ENCODE measurements around the gene MEGF11.
A peak's percentile ranks its signal among the peaks of the same experiment; 100 is the strongest.

MEGF11 gene

DNA sequence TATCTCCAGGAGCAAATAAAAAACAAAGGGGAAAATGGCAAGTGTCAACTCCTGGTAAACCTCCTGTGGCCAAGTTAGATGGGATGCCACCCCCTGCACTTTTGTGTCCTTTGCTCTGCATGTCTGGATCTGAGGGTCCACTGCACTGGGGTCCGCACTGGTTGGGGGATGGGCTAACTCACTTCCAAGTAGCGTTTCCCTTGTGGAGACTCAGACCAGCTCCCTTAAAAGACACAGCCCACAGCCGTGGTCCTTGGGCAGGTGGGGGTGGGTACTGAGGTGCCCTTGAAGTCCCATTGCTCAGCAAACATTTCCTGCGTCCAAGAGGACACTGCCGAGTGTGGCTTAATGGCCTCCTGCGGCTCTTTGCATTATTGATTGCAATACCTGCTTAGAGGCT lies 188.2 kb downstream of the MEGF11 start:
- DNase-seq (ENCODE audit: low read depth, low spot score) = no peak

DNA sequence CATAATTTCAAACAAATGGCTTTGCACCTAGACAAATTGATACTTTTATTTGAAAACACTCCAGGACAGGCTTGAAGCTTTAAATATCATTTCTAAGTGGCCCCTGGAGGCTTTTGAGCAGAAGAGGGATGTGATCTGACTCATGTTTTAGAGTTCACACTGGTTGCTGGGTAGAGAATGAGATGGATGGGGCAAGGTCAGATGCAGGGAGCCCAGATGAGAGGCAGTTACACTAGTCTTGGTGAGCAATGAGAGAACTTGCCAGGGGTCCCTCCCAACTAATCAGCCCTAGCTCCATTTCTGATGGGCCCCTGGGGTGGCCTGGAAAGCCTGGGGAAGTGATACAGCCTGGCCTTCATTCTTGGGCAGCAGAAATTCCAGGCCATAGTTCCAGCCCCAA lies 190.4 kb downstream of the MEGF11 start:
- no peak for DNase-seq (ENCODE audit: low read depth, low spot score)

DNA sequence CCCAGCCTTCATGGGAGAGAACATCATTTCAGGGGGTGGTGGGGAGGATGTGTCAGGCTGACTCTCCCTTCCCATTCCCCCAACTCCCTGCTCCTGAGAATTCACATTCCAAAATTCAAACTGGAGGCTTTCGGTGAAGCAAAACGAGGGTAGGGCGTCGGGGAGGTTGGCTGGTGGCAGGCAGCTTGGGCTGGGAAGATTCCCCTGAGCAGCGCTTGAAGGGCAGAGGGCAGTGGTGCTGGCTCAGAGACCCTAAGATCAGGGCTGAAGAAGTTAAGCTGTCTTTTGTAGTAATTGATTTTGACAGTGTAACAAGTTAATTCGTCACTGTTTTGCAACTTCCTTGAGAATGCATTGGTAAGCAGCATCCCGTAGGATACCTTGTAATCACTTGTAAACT lies 196.5 kb downstream of the MEGF11 start:
- no peak for DNase-seq (ENCODE audit: low read depth, low spot score)

DNA sequence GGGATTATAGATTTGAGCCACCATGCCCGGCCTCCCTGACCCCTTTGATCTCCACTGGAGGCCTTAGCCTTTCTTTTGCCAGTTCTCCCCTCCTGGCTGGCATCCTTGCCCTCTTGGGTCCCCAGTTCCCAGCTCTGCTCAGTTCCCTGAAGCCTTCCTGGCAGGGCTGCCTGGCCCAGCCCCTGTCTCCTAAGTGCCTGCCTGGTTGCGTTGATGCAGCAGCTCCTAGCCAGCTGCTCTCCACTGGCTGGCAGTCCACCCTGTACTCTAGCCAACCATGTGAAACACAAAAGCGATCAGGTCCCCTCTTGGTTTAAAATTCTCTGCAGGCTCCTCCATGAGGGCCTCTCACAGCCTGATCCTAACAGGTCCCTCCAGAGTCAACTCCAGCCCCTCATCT lies 199.6 kb downstream of the MEGF11 start:
- no peak for DNase-seq (ENCODE audit: low read depth, low spot score)

DNA sequence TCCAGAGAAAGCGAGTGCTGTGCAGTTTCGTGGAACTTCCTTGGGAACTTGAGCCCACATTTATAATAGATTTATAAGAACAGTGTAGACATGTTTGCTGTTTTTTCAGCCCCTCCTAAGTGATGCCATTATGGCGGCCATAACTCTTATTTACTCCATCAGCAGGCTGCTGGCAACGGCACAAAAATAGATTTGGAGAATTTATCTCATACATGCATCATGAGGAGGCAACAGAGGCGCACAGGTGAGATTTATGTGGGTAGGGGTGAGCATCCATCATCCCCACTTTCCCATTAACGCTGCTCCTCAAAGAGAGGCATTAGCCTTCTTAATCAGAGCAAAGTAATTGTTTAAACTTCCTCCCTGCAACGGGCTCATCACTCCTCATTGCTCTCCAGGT lies 201.7 kb downstream of the MEGF11 start:
- DNase-seq (ENCODE audit: low read depth, low spot score) = no peak

DNA sequence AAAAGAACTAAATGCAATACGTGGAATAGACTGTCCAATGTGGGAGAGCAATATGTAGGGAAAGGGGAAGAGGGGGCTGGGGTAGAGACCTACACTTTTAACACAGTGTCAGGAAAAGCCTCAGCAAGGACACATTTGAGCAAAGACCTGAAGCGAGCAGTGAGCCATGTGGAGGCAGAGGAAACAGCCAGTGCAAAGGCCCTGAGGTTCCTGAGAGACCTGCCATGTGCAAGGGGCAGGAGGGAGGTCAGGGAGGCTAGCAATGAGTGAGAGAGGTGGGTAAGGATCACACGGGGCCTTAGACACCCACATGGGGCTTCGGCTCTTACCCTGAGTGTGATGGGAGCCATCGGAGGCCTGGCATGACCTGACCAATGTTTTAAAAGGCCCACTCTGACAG lies 203.3 kb downstream of the MEGF11 start:
- no peak for DNase-seq (ENCODE audit: low read depth, low spot score)

DNA sequence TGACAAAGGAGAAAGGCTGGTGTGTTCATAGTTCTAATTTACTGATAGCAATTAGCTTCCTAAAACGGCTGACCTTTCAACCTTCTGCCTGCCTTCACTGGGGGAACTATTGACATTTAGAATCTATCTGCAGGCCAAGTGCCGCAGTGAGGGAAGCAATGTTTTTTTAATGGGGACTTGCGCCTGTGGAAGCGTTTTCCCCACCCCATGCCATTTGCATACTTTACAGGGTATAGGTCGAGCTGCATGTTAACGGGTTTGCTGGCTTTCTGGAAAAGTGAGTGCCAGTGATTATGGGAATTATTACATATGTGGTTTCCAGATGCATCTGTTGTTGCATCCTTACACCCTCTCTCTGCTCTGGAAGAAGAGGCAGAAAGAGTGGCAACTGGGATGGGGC lies 204.2 kb downstream of the MEGF11 start:
- no peak for DNase-seq (ENCODE audit: low read depth, low spot score)

DNA sequence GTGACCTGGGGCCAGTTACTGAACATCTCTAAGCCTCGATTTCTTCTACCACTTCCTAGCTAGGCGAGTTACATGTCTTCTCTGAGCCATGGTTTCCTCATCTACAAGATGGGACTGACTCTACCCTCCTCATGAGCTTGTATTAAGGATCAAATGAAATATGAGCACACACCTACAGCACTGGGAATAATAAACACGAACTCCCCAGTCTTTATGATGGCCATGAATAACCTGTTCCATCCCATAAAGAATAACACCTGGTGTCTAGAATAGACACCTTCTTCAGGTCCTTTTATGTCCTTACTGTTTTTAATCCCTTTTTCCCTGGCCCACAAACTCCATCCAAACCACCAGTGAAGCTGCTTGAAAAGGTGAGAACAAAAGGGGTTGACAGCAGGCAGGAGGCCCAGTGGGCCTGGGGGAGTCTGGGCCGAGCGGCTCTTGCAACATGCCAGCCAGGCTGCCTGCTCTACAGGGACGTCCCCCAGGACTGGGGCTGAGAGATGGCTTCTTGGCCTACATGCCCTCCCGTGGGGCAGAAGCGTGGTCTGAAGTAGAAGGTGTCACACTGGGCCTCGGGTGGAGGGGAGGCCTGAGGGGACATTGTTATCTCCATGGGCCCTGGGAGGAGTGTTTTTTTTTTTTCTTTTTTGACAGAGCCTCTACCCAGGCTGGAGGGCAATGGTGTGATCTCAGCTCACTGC lies 206.1 kb downstream of the MEGF11 start:
- DNase-seq (ENCODE audit: low read depth, low spot score) = no peak

DNA sequence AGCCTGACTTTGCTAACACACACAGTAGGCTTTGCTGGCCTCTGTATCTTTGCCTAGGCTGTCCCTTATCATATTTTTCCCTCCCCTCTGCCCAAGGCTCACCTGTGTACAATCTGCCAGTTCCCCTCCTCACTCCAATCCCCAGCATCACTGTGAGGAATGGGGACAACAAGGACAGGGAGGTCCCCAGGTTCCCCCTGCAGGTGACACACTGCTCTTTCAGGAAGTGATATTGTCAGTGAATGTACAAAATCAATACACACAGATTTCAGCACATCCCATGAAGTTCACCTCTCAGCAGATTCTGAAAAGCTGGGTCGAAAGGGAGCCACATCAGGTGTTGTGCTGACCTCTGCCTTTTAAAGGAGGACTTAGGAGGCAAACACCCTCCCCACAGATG lies 206.8 kb downstream of the MEGF11 start:
- no peak for DNase-seq (ENCODE audit: low read depth, low spot score)

DNA sequence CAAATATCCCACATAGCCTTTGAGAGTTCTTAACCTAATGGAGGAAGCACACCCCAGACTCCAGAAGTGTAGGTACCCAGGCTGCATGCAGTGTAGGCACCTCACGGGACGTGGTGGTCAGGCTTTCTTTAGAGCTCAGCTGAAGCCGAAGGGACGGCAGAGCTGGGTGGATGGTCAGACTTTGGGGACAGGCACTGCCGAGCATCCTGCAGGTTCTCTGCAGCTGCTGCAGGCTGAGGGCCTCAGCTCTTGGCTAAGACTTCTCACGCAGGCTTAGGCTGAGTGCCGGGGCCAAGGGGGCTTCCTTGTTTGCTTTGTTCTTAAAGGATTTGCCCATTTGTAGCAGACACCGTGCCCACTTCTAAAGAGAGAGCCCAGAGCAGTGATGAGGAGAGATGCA lies 207.2 kb downstream of the MEGF11 start:
- DNase-seq (ENCODE audit: low read depth, low spot score) = no peak

DNA sequence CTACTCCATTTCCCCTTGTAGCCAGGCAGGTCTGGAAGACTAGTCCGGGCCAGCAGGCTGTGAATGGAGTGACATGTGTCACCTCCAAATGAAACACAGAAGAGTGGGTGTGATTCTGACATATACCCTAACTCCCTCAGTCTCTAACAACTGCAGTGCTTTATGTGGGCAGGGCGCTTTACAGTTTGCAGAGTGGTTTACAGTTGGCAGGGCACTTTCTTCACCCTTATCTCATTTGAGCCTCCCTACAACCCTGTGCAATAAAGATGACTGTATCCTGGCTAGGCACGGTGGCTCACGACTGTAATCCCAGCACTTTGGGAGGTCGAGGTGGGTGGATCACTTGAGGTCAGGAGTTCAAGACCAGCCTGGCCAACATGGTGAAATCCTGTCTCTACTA lies 208.0 kb downstream of the MEGF11 start:
- no peak for DNase-seq (ENCODE audit: low read depth, low spot score)

DNA sequence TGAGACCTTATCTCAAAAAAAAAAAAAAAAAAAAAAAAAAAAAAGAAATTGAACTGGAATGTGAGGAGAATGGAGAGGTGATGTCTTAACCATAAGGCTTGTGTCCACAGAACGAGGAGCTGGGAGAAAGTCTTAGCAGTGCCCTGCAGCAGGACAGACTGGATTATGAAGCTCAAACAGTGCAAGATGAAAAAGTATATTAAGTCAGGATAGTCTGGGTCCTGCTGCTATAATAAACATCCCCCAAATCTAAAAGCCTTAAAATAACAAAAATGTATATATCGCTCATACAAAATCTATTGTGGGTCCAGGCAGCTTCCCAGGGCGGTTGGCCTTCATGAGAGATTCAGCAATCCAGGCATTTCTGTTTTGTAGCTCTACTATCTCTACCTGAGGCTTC lies 208.7 kb downstream of the MEGF11 start:
- DNase-seq (ENCODE audit: low read depth, low spot score) = no peak

DNA sequence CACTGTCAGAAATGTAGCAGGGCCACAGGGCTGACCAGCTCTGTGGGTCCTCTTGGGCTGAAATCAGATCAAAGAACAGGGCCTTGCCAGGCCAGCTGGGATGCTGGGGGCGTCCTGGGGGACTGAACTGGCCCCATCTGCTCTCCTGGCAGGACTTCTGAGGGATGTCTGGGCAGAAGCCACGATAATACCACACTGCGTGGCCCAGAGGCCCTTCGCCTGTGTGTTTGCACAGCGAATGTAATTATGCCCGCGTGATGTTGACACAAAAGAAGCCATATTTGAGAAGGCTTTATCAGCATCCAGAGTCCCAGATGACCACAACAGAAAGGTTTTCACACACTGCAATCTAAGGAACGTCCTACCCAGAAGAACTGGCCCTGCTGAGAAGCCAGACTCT lies 210.3 kb downstream of the MEGF11 start:
- DNase-seq (ENCODE audit: low read depth, low spot score) = no peak

DNA sequence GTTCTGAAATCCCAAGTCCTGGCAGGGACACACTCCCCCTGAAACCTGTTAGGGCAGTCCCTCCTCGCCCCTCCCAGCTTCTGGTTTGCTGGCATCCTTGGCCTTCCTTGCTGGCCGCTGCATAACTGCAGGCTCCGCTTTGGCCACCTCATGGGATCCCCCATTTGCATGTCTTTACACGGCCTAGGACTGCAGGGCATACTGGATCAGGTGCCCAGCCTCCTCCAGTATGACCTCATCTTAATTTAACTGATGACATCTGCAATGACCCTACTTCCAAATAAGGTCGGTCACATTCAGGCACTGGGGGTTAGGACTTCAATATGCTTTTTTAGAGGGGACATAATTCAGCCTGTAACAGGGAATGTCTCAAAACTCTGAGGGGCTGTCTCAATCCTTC lies 210.9 kb downstream of the MEGF11 start:
- DNase-seq (ENCODE audit: low read depth, low spot score) = peak; percentile 78

DNA sequence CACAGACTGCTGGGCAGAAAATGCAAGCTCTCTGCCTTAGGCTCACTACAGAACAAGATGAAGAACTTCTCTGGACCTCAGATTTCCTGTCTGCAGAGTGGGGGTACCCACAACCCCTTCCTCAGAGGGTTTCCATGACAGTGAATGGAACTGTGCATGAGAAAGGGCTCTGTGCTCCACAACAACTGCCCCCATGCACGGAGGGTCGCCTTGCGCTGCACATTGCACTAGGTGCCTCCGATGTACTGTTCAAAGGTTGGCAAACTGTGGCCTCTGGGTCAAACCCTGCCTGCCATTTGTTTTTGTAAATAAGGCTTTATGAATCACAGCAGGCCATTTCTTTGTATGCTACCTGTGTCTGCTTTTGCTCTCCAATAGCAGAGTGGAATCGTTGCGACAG lies 212.3 kb downstream of the MEGF11 start:
- no peak for DNase-seq (ENCODE audit: low read depth, low spot score)

DNA sequence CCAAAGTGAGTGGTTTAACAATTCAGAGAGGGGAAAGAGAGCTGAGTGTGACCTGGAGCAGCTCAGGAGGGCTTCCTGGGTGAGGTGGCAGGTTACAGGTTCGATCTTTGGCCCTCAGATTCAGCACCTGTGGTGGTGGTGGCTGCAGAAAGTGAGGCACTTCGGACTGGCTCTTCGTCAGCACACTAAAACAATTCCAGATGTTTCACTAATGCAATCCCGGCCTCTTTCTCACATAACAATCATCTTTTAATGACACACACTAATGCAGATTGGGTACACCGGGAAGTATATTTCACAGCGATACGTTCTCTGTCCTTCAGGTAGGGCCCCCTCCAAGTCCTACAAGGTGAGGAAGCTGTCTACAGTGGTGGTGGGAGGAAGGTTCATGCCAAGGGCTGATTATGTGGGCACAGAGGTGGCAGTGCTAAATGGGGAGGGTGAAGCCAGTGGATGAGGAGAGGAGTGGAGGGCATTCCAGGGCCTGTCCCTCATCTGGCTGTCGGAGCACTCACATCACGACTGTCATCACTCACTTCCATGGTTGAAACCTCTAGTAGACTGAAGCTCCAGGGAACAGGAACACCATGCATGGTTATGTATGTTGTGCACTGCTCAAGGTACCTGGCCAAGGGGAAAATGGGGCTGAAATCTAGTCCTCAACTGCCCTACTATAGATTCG lies 213.2 kb downstream of the MEGF11 start:
- DNase-seq (ENCODE audit: low read depth, low spot score) = no peak

DNA sequence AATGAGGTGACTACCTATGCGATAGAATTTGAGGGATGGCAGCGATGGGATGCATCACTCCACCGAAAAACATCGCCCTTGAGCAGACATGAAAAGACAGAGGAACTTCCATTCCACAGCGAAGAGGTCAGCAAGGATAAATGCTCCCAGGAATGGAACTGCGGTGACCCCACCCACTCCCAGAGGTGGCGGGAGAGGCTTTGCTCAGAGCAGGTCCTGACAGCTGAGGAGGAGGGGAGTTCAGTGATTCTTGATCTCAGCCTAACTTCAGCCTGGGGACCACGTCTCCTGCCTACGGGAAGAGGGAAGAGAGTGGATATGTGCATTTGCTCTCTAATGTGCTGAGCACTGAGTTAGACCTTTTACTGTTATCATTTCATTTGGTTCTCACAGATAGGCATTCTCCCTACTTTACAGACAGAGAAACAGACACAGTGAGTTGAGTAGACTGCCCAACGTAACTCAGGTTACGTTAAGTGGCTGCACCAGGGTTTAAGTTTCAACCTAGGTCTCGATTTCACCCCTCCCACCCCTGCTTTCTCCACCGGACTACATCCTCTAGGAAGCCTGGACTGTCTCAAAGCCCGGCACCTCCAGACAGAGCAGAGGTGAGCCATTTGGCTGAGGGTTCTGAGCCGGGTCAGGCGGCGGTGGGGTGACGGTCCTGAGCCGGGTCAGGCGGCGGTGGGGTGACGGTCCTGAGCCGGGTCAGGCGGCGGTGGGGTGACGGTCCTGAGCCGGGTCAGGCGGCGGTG lies 214.3 kb downstream of the MEGF11 start:
- DNase-seq (ENCODE audit: low read depth, low spot score) = no peak

DNA sequence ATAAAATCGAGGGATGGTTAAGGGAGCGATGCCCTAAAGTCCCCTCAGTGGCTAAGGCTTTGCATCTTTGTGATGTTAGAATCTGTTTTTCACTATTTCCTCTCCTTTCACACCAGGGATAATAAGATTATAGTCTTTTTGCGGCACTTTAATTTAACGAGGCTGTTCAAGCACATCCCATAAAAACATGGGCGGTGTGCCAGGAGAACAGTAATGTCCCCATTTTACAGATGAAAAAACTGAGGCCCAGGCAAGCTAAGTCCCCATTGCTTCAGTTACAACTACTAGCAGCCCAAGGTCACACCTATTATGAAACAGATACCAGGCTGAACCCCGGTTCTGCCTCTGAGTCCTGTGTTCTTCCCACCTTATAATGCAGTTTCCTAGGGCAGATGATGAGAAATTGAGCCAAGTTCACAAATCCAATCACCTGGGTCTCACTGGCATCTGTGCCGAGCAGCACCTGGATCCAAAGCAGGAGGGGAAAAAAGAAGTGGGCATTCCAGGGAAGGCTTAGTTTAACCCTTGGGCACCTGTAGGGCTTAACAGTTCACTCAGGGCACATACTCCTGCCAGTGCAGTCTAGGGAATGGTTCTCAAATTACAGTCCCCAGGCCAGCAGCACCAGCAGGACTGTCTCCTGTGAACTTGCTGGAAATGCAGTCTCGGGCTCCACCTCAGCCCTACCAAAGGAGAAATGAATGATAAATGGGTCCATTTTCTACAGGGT lies 215.0 kb downstream of the MEGF11 start:
- no peak for DNase-seq (ENCODE audit: low read depth, low spot score)

DNA sequence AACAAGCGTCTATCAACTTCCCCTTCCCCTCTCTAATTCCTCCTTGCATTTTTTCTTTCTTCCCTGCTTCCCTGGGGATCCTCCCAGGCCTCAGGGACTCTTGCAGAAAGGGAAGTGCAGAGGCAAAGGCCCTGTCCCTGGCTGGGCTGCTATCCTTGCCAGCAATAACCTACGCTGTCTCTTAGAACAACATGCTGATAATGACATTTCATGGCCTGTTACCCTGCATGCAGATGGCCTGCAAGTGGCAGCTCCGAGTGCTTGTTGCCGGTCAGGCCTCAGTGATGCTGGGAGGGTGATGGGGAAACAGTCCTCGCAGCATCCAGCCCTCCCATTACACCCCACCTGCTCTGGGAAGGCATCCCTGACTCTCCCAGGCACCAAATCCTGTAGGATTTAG lies 216.7 kb downstream of the MEGF11 start:
- no peak for DNase-seq (ENCODE audit: low read depth, low spot score)

DNA sequence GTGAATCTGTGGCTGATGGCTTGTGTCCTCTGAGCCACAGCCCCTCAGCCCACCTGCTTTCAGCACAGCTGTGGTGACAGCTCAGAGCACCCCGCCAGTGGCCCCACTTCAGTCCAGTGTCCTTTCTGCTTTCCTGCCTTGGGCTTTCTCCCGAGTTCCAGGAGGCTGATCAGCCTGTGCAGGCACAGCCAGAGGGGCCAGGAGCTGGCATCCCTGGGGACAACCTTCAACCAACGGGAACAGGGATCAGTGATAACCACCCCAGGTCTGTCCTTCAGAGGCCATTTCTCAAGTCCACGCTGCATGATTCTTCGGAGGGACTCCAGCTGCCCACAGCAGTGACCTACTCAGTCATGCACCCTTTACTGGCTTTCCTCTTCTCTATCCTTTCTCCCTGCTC lies 217.6 kb downstream of the MEGF11 start:
- no peak for DNase-seq (ENCODE audit: low read depth, low spot score)

DNA sequence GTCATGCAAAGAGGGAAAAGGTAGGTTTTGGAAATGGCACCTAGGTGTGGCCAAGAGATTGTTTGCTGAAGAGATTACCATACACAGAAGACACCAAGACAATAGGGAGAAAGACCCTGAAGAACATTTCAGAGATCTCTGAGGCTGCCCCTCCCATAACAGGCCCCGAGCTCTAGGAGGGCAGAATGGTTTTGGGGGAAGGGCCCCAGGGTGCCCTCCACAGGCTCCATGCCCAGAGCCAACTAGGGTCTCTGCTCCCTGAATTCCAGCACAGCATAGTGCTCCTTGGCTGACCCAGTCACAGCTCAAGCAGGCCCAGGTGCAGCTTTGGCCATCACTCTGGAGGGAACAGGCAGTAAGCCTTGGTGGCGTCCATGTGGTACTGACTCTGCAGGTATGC lies 220.4 kb downstream of the MEGF11 start:
- no peak for DNase-seq (ENCODE audit: low read depth, low spot score)

DNA sequence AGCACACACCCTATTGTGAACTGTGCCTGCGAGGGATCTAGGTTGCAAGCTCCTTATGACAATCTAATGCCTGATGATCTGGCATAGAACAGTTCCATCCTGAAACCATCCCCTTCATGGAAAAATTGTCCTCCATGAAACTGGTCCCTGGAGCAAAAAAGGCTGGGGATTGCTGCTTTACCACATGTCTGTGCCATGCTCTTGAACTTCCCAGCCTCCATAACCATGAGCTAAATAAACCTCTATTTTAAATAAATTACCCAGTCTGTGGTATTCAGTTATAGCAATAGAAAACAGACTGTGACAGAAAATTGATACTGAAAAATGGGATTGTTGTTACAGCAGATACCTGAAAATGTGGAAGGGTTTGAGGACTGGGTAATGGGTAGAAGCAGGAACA lies 221.5 kb downstream of the MEGF11 start:
- DNase-seq (ENCODE audit: low read depth, low spot score) = no peak

All from iPS DF 19.7 (cell line).